Smooth muscle cell (in vitro differentiated cells): Measurements from ENCODE around the gene TLL2. TPM values are rescaled to one million over a fixed set of nuclear protein-coding genes. Genes with fewer than 3 reads are reported as not detected.
A peak's percentile ranks its signal among the peaks of the same experiment; 100 is the strongest.

Experiments
- DNase-seq: peaks from one replicate; lab custom pipeline; 2025; ENCODE audit not compliant: unreplicated experiment; lab: John Stamatoyannopoulos, UW
- H2AFZ ChIP-seq: fragments of 200-600 bp; sonication (generic); 2 replicates; pipeline ENCODE4 v1.6.0; 2016; ENCODE audit warnings: antibody characterized with exemption, low read depth, mild to moderate bottlenecking
- H3F3A ChIP-seq: fragments of 200-600 bp; sonication (generic); 2 replicates; pipeline ENCODE4 v1.6.0; 2017; ENCODE audit warnings: antibody characterized with exemption, low read depth
- H3K27ac ChIP-seq: fragments of 200-600 bp; sonication (generic); 2 replicates; pipeline ENCODE4 v1.5.1; 2016; ENCODE audit warnings: low read depth, mild to moderate bottlenecking
- H3K27me3 ChIP-seq: fragments of 200-600 bp; sonication (generic); 2 replicates; pipeline ENCODE4 v1.6.1; 2016; ENCODE audit warnings: low read depth, mild to moderate bottlenecking
- H3K36me3 ChIP-seq: fragments of 200-600 bp; sonication (generic); 2 replicates; pipeline ENCODE4 v1.5.1; 2016; ENCODE audit warnings: low read depth
- H3K4me1 ChIP-seq: fragments of 200-600 bp; sonication (generic); 2 replicates; pipeline ENCODE4 v1.5.1; 2016; ENCODE audit warnings: low read depth
- H3K4me2 ChIP-seq: fragments of 200-600 bp; sonication (generic); 2 replicates; pipeline ENCODE4 v1.6.0; 2016; ENCODE audit warnings: mild to moderate bottlenecking
- H3K4me3 ChIP-seq: fragments of 200-600 bp; sonication (generic); 2 replicates; pipeline ENCODE4 v1.5.1; 2016; ENCODE audit warnings: mild to moderate bottlenecking
- H3K79me2 ChIP-seq: fragments of 200-600 bp; sonication (generic); 2 replicates; pipeline ENCODE4 v1.6.0; 2016; ENCODE audit warnings: low read depth, mild to moderate bottlenecking
- H3K9ac ChIP-seq: fragments of 200-600 bp; sonication (generic); 2 replicates; pipeline ENCODE4 v1.6.0; 2016; ENCODE audit warnings: low read depth
- H3K9me3 ChIP-seq: fragments of 200-600 bp; sonication (generic); replicated peaks from 2 replicates; pipeline ENCODE4 v1.5.1; 2016; ENCODE audit warnings: low read depth
- H4K20me1 ChIP-seq: fragments of 200-600 bp; sonication (generic); 2 replicates; pipeline ENCODE4 v1.6.0; 2016; ENCODE audit warnings: low read depth
- CTCF ChIP-seq: fragments of 200-600 bp; sonication (generic); IDR thresholded peaks from 2 replicates; pipeline ENCODE4 v1.5.1; 2017; ENCODE audit warnings: borderline replicate concordance, mild to moderate bottlenecking, antibody characterized with exemption; ENCODE audit not compliant: insufficient read depth, poor library complexity, severe bottlenecking
- WGBS: methylation state at CpG from one replicate; pipeline ENCODE4 v1.1.7; 2016; ENCODE audit warnings: low lambda C conversion rate; 5-methylcytosine and 5-hydroxymethylcytosine counted together
- polyA plus RNA-seq: library from polyadenylated mRNA; unstranded; fragments of >200 nt; fragmentation: Nextera tagmentation; extraction: Ambion mirVana; gene quantifications from 2 replicates; pipeline ENCODE4 v1.2.1, GENCODE V29; 2016
- total RNA-seq: library from RNA; depleted of rRNA; stranded (reverse); fragments of >200 nt; gene quantifications from 2 replicates; pipeline ENCODE4 v1.2.3, GENCODE V29; 2014

TLL2 gene
- total and polyA plus RNA-seq, 2 experiments from 2014 or later = 0.18 TPM; not detected in 1

GRCh38 chr10:96339956-96340904, 173.5 kb downstream of the TLL2 start:
- no peaks in the 10 kb centered on the region for H3F3A ChIP-seq
- no peak overlapping the region for H3K4me2 ChIP-seq
- no peak overlapping the region for H3K9ac ChIP-seq
- WGBS = 42% methylated on average over 7 of the region's 7 CpGs
- H2AFZ ChIP-seq = no peak overlapping the region
- TF ChIP-seq CTCF = peak; percentile 78
- H3K27ac ChIP-seq = no peak overlapping the region
- no peak overlapping the region for H3K4me3 ChIP-seq
- no peaks in the 10 kb centered on the region for H3K79me2 ChIP-seq
- no peaks in the 10 kb centered on the region for H4K20me1 ChIP-seq
- H3K27me3 ChIP-seq = no peaks in the 10 kb centered on the region
- peaks cover 26% of the 10 kb centered on the region for H3K4me1 ChIP-seq
- no peaks in the 10 kb centered on the region for H3K36me3 ChIP-seq
- no peak for DNase-seq
- no peaks in the 10 kb centered on the region for H3K9me3 ChIP-seq

- no peak overlapping the region for H3K4me2 ChIP-seq
- no peak overlapping the region for H3K27ac ChIP-seq
- no peaks in the 10 kb centered on the region for H4K20me1 ChIP-seq
- no peaks in the 10 kb centered on the region for H3K36me3 ChIP-seq
- peaks cover 26% of the 10 kb centered on the region for H3K4me1 ChIP-seq
- no peaks in the 10 kb centered on the region for H3K27me3 ChIP-seq
- no peak for TF ChIP-seq CTCF
- no peaks in the 10 kb centered on the region for H3K79me2 ChIP-seq
- 99% methylated on average over 4 of the region's 4 CpGs for WGBS
- H3K4me3 ChIP-seq = no peak overlapping the region
- no peak for DNase-seq
- no peaks in the 10 kb centered on the region for H3K9me3 ChIP-seq
- no peak overlapping the region for H2AFZ ChIP-seq
- H3F3A ChIP-seq = no peaks in the 10 kb centered on the region
- H3K9ac ChIP-seq = no peak overlapping the region
These were observed 174.3 kb downstream of the TLL2 start for GRCh38 chr10:96339383-96339782.

- H3K36me3 ChIP-seq = no peaks in the 10 kb centered on the region
- 60% methylated on average over 5 of the region's 5 CpGs for WGBS
- no peaks in the 10 kb centered on the region for H3F3A ChIP-seq
- no peak overlapping the region for H3K9ac ChIP-seq
- no peak overlapping the region for H3K4me3 ChIP-seq
- H3K27me3 ChIP-seq = peaks cover 3% of the 10 kb centered on the region
- no peak overlapping the region for H3K27ac ChIP-seq
- H2AFZ ChIP-seq = no peak overlapping the region
- peaks cover 26% of the 10 kb centered on the region for H3K4me1 ChIP-seq
- H4K20me1 ChIP-seq = no peaks in the 10 kb centered on the region
- H3K79me2 ChIP-seq = no peaks in the 10 kb centered on the region
- no peak overlapping the region for H3K4me2 ChIP-seq
- H3K9me3 ChIP-seq = no peaks in the 10 kb centered on the region
- DNase-seq = no peak
- no peak for TF ChIP-seq CTCF
These were observed 175.3 kb downstream of the TLL2 start for GRCh38 chr10:96338279-96338925.
